CD4-positive, alpha-beta T cell treated with Interferon gamma for 1 hour (primary cell): ENCODE data around the gene MND1.
"Not testable (repeated sequence)": the region's sequence is repeated elsewhere in the genome, so short reads cannot be mapped to it uniquely, and the experiment has no call there.

Experiments used
- DNase-seq: peaks from one replicate; pipeline ENCODE4 v3.0.0-alpha.2; 2020

Gene MND1

DNA sequence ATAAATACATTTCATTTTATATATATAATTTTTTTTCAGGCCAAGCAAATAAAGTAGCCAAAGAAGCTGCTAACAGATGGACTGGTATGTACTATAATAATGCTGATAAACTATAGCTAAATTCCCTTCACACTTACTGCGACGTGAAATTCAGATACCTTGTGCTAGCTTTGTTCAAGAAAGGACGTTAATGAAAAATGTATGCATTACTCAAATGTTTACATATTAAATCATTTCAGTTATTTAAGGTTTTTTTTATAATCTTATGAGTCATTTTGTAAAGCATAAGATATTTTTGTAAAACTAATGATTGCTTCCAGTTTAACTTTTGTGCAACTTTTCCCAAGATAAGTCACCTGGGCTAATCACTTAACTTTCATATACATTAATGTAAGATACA lies 64.4 kb downstream of the MND1 start:
- DNase-seq = no peak

DNA sequence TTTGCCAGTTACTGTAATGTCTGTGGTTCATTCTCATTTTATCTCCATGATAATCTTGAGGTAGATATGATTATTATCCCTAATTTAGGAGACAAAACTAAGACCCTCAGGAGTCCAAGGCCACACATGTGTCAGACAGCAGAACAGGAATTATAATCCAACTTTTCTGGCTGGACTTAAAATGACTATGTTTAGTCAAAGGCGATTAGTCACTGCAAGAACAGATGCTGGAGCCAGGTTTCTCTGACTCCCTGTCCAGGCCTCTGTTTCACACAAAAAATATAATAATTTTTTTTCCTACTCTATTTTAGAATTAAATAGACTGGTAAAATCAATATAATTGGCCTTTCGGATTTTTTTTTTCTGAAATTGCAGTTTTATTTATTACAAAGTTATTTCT lies 64.9 kb downstream of the MND1 start:
- DNase-seq = no peak

- DNase-seq = no peak
These were observed 65.5 kb downstream of the MND1 start for GRCh38 chr4:153409924-153410501.

DNA sequence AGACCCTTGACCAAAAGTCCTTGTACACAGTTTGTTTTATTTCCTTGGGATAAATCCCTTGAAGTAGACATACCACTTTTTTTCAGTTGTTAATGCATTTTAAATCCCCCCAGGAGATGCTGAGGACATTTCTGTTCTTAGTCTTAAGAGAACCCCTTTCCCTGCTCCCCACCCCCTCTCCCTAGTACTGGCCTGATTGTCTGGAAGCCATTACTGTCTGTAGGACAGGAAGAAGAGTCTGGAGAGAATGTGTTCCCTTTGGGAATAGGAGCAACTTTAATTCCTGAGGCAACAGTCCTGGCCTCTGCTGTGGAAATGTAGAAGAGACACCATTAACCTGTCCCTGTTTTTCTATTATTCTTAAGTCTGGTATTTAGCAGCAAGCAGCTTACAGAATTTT lies 69.4 kb downstream of the MND1 start:
- no peak for DNase-seq

DNA sequence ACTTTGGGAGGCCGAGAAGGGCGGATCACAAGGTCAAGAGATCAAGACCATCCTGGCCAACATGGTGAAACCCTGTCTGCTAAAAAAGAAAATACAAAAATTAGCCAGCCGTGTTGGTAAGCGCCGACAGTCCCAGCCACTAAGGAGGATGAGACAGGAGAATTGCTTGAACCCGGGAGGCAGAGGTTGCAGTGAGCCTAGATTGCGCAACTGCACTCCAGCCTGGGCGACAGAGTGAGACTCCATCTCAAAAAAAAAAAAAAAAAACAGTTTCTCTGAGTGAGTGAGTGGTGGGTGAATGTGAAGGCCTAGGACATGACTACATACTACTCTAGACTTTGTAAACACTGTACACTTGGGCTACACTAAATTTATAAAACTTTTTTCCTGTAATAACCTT lies 72.0 kb downstream of the MND1 start:
- DNase-seq = not testable (repeated sequence)

GRCh38 chr4:153418121-153418520 lies 73.6 kb downstream of the MND1 start:
- no peak for DNase-seq

DNA sequence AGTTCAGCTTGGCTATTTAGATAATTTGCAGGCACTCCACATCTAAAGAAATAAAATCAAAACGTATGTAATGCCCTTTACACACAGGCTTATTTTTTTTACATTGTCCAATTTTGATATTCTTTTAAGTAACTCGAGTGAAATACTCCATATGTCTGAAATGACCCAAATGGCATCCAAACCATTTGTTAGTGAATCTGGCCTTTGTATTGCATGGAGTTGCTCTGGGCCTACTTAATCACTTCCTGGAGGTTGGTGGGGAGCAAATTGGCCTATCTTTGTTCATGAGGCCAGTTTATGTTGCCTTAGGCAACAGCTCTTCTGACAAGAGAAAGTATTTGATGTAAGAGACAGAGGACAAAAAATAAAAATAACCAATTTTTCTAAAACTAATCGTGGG lies 74.1 kb downstream of the MND1 start:
- no peak for DNase-seq

GRCh38 chr4:153419029-153419428 lies 74.5 kb downstream of the MND1 start:
- no peak for DNase-seq

- DNase-seq = no peak
These were observed 75.3 kb downstream of the MND1 start for GRCh38 chr4:153419673-153420278.

GRCh38 chr4:153420361-153420760 lies 75.9 kb downstream of the MND1 start:
- DNase-seq = no peak

- DNase-seq = no peak
These were observed 77.5 kb downstream of the MND1 start for GRCh38 chr4:153421941-153422340.

GRCh38 chr4:153426207-153426885 lies 81.9 kb downstream of the MND1 start:
- DNase-seq = no peak

GRCh38 chr4:153427363-153428071 lies 83.0 kb downstream of the MND1 start:
- no peak for DNase-seq

DNA sequence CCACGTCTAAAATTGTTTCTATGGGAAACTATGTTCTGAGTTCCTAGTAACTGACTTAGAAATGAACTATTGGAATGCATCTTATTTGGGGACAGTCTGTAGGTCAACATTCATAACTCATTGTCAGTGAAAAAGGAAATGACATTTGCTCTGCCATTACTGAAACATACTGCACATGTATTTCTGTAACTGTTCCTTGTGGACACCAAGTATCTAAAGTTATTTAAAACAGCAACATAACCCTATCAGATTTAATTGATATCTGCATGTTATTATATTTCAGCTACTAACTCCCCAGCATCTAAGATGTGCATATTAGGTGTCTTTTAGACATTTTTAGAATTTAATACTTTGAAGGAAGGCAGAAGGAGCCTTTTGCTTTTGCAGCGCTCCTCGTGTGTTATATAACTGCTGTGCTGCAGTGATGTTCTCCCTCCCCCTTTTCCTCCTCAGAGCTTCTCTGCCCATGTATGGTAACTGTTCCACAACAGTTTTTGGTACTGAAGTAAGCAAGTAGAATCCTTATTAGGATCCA lies 84.5 kb downstream of the MND1 start:
- DNase-seq = no peak

DNA sequence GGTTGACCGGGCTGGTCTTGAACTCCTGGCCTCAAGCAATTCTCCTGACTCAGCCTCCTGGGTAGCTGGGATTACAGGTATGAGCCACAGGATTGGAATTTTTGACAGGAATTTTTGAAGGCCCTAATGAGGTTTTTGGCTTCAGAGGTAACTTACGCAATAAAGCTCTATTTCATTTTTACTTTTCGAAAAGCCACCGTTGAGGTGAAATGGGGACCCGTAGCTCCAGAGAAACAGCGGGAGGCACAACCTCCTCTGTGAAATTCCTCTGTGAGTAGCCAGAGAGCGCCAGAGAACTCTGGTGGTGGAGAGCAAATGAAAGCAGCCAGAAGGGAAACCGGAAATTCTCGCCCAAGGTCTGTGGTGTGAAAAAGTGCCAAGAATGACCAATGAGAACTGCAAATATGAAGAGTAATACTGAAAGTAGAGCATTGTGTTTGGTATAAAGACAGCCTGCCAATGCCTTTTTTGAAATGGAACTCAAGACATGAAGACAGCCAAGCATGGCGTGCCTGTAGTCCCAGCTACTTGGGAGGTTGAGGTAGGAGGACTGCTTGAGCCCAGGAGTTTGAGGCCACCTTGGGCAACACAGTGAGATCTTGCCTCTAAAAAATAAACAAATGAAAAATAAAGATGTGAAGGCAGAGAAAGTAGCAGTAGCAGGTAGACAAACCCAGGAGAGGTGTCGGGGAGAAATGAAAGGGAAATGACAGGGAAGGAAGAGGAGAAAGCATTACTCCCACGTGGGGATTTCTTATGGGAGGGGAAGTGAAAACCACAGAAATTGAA lies 88.7 kb downstream of the MND1 start:
- peak; percentile 74 for DNase-seq

- DNase-seq = no peak
These were observed 89.2 kb downstream of the MND1 start for GRCh38 chr4:153433754-153434105.

DNA sequence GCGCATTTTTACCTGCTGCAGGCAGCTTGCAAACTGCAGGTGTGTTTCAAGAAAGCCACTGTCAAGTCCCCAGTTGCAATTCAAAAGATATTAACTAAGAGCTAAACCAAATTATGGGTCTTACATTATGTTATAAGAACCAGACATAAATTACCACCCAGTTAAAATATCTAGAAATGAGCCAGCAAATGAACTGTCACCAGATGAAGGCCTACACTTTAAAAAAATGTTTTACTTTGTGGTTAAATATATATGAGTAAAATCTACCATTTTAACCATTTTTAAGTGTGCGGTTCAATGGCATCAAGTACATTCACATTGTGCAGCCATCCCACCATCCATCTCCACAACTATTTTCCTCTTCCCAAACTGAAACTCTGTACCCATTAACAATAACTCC lies 89.7 kb downstream of the MND1 start:
- no peak for DNase-seq

GRCh38 chr4:153438916-153439756 lies 94.6 kb downstream of the MND1 start:
- peak; percentile 52 for DNase-seq

- no peak for DNase-seq
These were observed 95.3 kb downstream of the MND1 start for GRCh38 chr4:153439831-153440230.

DNA sequence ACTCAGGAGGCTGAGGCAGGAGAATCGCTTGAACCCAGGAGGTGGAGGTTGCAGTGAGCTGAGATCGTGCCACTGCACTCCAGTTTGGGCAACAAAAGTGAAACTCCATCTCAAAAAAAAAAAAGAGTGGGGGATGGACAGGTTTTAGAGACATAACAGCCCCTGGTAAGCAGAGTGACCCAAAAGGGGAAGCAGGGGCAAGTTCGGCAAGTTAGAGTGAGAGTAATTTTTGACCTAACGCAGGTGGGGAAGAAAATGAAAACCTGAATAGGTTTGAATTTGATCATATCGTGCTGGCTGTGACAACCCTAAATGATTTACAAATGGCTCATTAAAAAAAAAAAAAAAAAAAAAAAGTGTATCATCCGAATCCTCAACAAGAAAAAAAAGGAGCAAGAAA lies 96.0 kb downstream of the MND1 start:
- DNase-seq = no peak

DNA sequence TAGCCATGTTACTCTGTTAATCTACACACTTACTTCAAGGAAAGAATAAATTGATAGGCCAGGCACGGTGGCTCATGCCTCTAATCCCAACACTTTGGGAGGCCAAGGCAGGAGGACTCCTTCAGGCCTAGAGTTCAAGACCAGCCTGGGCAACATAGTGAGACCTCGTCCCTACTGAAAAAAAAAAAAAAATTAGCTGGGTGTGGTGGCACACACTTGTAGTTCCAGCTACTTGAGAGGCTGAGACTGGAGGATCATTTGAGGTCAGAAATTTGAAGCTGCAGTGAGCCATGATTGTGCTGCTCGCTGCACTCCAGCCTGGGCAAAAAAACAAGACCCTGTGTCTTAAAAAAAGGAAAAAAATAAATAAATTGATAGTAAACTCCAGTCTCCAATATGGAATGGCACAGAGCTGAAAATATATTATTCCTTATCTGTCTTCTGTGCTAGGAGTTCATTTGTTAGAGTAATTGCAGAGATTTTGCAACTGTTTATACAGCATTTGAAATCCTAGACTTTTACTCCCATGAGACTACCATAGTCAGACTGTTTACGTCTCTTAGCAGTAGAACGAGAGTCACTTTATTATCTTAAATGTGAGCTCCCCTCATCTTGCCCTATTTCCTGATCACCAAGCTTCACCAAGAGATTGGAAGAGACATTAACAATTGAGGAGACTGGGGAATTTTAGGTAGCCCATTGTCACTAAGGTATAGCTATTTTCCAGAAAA lies 102.9 kb downstream of the MND1 start:
- no peak for DNase-seq
